PC-3 (cell line): Measurements from ENCODE around the gene ZNF524. TPM values are rescaled to one million over a fixed set of nuclear protein-coding genes. Genes with fewer than 3 reads are reported as not detected.

Experiments used
- ATAC-seq: fragments of 200-7000 bp; cut with Tn5 transposase; 2 replicates; pipeline ENCODE4 v1.9.1; 2020; ENCODE audit warnings: mild to moderate bottlenecking, moderate library complexity
- BruUV-seq: library from RNA; stranded (reverse); fragments of 400-500 nt; replicated peaks from 2 replicates; lab custom pipeline; 2021; lab: Mats Ljungman, UMichigan
- CTCF ChIA-PET: fragments of 300-600 bp; sonication (Branson Sonifier 250); formaldehyde crosslinking; loops from one replicate; lab custom pipeline; 2022; ENCODE audit warnings: antibody characterized with exemption; lab: Charles Lee
- POLR2A ChIA-PET: fragments of 300-600 bp; sonication (Branson Sonifier 250); formaldehyde crosslinking; loops from one replicate; lab custom pipeline; 2022; ENCODE audit warnings: antibody characterized with exemption; ENCODE audit not compliant: unreplicated experiment; lab: Charles Lee
- DNase-seq: peaks from one replicate; pipeline ENCODE4 v3.0.0-alpha.2; 2015
- H2AFZ ChIP-seq: fragments of 300-600 bp; sonication (generic); 2 replicates; pipeline ENCODE4 v1.6.0; 2016; ENCODE audit warnings: antibody characterized with exemption, low read length
- H3F3A ChIP-seq: fragments of 300-600 bp; sonication (generic); one replicate; pipeline ENCODE4 v1.6.0; 2017; ENCODE audit warnings: antibody characterized with exemption, low read length, control low read depth, mild to moderate bottlenecking; ENCODE audit not compliant: unreplicated experiment
- H3K27ac ChIP-seq: fragments of 300-600 bp; sonication (generic); 2 replicates; pipeline ENCODE4 v1.5.1; 2016; ENCODE audit warnings: mild to moderate bottlenecking, low read length
- H3K27me3 ChIP-seq: fragments of 300-600 bp; sonication (generic); 2 replicates; pipeline ENCODE4 v1.6.1; 2016; ENCODE audit warnings: low read length, mixed read lengths
- H3K36me3 ChIP-seq: fragments of 300-600 bp; sonication (generic); 2 replicates; pipeline ENCODE4 v1.6.1; 2016; ENCODE audit warnings: low read depth, mixed run types, low read length, mixed read lengths
- H3K4me1 ChIP-seq: fragments of 300-600 bp; sonication (generic); 2 replicates; pipeline ENCODE4 v1.5.1; 2016; ENCODE audit warnings: low read length; ENCODE audit not compliant: insufficient read depth
- H3K4me2 ChIP-seq: fragments of 300-600 bp; sonication (generic); 2 replicates; pipeline ENCODE4 v1.6.0; 2016; ENCODE audit warnings: low read length
- H3K4me3 ChIP-seq: fragments of 300-600 bp; sonication (generic); 2 replicates; pipeline ENCODE4 v1.5.1; 2016; ENCODE audit warnings: mild to moderate bottlenecking, low read length, mixed read lengths
- H3K79me2 ChIP-seq: fragments of 300-600 bp; sonication (generic); 2 replicates; pipeline ENCODE4 v1.6.1; 2017; ENCODE audit warnings: low read length, mixed read lengths
- H3K9ac ChIP-seq: fragments of 300-600 bp; sonication (generic); 2 replicates; pipeline ENCODE4 v1.6.0; 2016; ENCODE audit warnings: mild to moderate bottlenecking, low read length
- H3K9me2 ChIP-seq: fragments of 300-600 bp; sonication (generic); replicated peaks from 2 replicates; pipeline ENCODE4 v1.6.1; 2016; ENCODE audit warnings: mixed run types, low read length, mixed read lengths
- H3K9me3 ChIP-seq: fragments of 300-600 bp; sonication (generic); 2 replicates; pipeline ENCODE4 v1.6.1; 2016; ENCODE audit warnings: low read length, mixed read lengths
- H4K20me1 ChIP-seq: fragments of 300-600 bp; sonication (generic); 2 replicates; pipeline ENCODE4 v1.6.1; 2016; ENCODE audit warnings: low read length, mixed read lengths
- CTCF ChIP-seq: fragments of 300-600 bp; sonication (generic); conservative IDR thresholded peaks from 2 replicates; pipeline ENCODE4 v1.5.1; 2017; ENCODE audit warnings: antibody characterized with exemption, low read depth, mild to moderate bottlenecking, low read length
- EZH2 ChIP-seq: fragments of 300-600 bp; sonication (generic); IDR thresholded peaks from one replicate; pipeline ENCODE4 v1.6.1; 2017; ENCODE audit warnings: antibody characterized with exemption, mild to moderate bottlenecking, low read length; ENCODE audit not compliant: unreplicated experiment
- EZH2phosphoT487 ChIP-seq: fragments of 300-600 bp; sonication (generic); IDR thresholded peaks from 2 replicates; pipeline ENCODE4 v1.6.1; 2018; ENCODE audit warnings: mild to moderate bottlenecking, antibody characterized with exemption, low read length, borderline replicate concordance
- intact Hi-C: fragments of 100-400 bp; cut with micrococcal nuclease; formaldehyde crosslinking; loops from 2 replicates; pipeline ENCODE4 v1.9.0; 2023
- total RNA-seq: library from RNA; depleted of rRNA; stranded (reverse); fragments of >200 nt; gene quantifications from 2 replicates; pipeline ENCODE4 v1.2.3, GENCODE V29; 2014

ZNF524 gene
- total RNA-seq, 1 experiment from 2014 or later, result 27.7 TPM

- H3K27ac ChIP-seq, result peak overlapping the region; percentile 53; the same call in 1 of the 2 replicates
- H3K4me3 ChIP-seq, result peak overlapping the region; percentile 96
- 0 out of 2 replicates have a peak, but pooled peaks cover 4% of the 10 kb centered on the region for H4K20me1 ChIP-seq
- DNase-seq (no peak), ATAC-seq (no peak)
- peaks cover 7% of the 10 kb centered on the region for H3F3A ChIP-seq
- no TSS peak for BruUV-seq
- no peaks in the 10 kb centered on the region for H3K27me3 ChIP-seq
- peaks cover 14% of the 10 kb centered on the region for H3K36me3 ChIP-seq
- peaks cover 47% of the 10 kb centered on the region for H3K4me1 ChIP-seq
- TF ChIP-seq CTCF (no peak), EZH2phosphoT487 (no peak), EZH2 (no peak)
- no peak overlapping the region for H2AFZ ChIP-seq
- no peaks in the 10 kb centered on the region for H3K9me2 ChIP-seq
- ChIA-PET CTCF (interaction anchor here (0.5 kb wide), 1 partner anchor 10 kb away, joined by 3 read pairs; no protein-coding TSS in a partner anchor), POLR2A (no interaction called here)
- intact Hi-C loops, result no loop called here
- H3K9ac ChIP-seq, result peak overlapping the region; percentile 95
- H3K9me3 ChIP-seq, result no peaks in the 10 kb centered on the region
- peaks cover 64% of the 10 kb centered on the region for H3K79me2 ChIP-seq
- H3K4me2 ChIP-seq, result peak overlapping the region; percentile 85
Observed at GRCh38 chr19:55644191-55644833, 44.2 kb downstream of the ZNF524 start.

DNA sequence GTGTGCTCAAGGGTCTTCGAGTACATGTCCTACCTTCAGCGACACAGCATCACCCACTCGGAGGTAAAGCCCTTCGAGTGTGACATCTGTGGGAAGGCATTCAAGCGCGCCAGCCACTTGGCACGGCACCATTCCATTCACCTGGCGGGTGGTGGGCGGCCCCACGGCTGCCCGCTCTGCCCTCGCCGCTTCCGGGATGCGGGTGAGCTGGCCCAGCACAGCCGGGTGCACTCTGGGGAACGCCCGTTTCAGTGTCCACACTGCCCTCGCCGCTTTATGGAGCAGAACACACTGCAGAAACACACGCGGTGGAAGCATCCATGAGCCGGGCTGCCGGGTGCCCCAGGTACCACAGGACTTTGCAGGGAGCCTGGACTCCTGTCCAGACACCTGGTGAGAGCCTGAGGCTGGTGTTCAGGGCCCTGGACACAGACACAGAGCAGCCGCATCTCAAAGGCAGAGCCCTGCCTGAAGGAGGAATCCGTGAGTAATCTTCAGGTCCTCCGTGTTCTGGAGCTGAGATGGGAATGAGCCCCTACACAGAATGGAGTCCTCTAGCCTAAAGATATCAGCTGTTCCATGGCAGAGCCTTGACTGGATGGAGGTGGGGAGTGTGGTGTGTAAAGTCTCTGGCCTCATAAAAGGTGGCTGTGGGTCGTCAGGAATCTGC is 44.9 kb downstream of the ZNF524 start:
- intact Hi-C loops, result no loop called here
- H3K27ac ChIP-seq, result no peak overlapping the region

More for the DNA sequence above, 44.9 kb downstream of the ZNF524 start:
- POLR2A ChIA-PET, result no interaction called here
- CTCF ChIA-PET, result interaction anchor here (0.5 kb wide), 1 partner anchor 9 kb away, joined by 3 read pairs; no protein-coding TSS in a partner anchor
- peaks cover 14% of the 10 kb centered on the region for H3K36me3 ChIP-seq
- H4K20me1 ChIP-seq, result 0 out of 2 replicates have a peak, but pooled peaks cover 4% of the 10 kb centered on the region
- H3K79me2 ChIP-seq, result peaks cover 58% of the 10 kb centered on the region
- H3K4me3 ChIP-seq, result peak overlapping the region; percentile 96
- H3K9ac ChIP-seq, result peak overlapping the region; percentile 95
- ATAC-seq (no peak), DNase-seq (no peak)
- TF ChIP-seq CTCF (no peak), EZH2 (no peak), EZH2phosphoT487 (no peak)
- peaks cover 45% of the 10 kb centered on the region for H3K4me1 ChIP-seq
- H2AFZ ChIP-seq, result no peak overlapping the region
- TSS peak; percentile 35 for BruUV-seq
- H3K27me3 ChIP-seq, result no peaks in the 10 kb centered on the region
- H3K4me2 ChIP-seq, result peak overlapping the region; percentile 85
- H3K9me2 ChIP-seq, result no peaks in the 10 kb centered on the region
- peaks cover 5% of the 10 kb centered on the region for H3F3A ChIP-seq
- H3K9me3 ChIP-seq, result no peaks in the 10 kb centered on the region
